Measurements from ENCODE around the gene CHPF.

GRCh38 chr2:219569041-219569440 lies 25.4 kb upstream of the CHPF start:
- TF ChIP-seq, protein P1, sequence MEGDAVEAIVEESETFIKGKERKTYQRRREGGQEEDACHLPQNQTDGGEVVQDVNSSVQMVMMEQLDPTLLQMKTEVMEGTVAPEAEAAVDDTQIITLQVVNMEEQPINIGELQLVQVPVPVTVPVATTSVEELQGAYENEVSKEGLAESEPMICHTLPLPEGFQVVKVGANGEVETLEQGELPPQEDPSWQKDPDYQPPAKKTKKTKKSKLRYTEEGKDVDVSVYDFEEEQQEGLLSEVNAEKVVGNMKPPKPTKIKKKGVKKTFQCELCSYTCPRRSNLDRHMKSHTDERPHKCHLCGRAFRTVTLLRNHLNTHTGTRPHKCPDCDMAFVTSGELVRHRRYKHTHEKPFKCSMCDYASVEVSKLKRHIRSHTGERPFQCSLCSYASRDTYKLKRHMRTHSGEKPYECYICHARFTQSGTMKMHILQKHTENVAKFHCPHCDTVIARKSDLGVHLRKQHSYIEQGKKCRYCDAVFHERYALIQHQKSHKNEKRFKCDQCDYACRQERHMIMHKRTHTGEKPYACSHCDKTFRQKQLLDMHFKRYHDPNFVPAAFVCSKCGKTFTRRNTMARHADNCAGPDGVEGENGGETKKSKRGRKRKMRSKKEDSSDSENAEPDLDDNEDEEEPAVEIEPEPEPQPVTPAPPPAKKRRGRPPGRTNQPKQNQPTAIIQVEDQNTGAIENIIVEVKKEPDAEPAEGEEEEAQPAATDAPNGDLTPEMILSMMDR (IDR thresholded peaks at IDR 0.05), result no peak
- TF ChIP-seq POLR2A (IDR thresholded peaks at IDR 0.05), result no peak

Measured in esophagus squamous epithelium (tissue), 4 donors.